Stimulated activated naive CD8-positive, alpha-beta T cell treated with anti-CD3 and anti-CD28 coated beads, Interleukin-15, amount 100 ng/mL, for 72 hours (primary cell): ENCODE results near the gene LIPC.

Source experiments
- ATAC-seq: fragments of 150-1000 bp; cut with Tn5 transposase; 2 replicates; pipeline ENCODE4 v1.10.0; 2021; ENCODE audit warnings: mild to moderate bottlenecking, moderate library complexity
- DNase-seq, 2 donors: peaks; one replicate each; pipeline ENCODE4 v3.0.0; 2021 to 2022
- H3K27ac Mint-ChIP-seq, 2 donors: one replicate each; pipeline ENCODE4 v1.8.0; 2022; ENCODE audit warnings: mild to moderate bottlenecking in 2 of 2, mixed read lengths in 2 of 2, moderate library complexity in 2 of 2
- H3K27me3 Mint-ChIP-seq: one replicate; pipeline ENCODE4 v1.8.0; 2022; ENCODE audit warnings: mixed read lengths
- H3K4me1 Mint-ChIP-seq: one replicate; pipeline ENCODE4 v1.8.0; 2022; ENCODE audit warnings: mild to moderate bottlenecking, mixed read lengths
- H3K4me3 Mint-ChIP-seq, 2 donors: one replicate each; pipeline ENCODE4 v1.8.0; 2022; ENCODE audit warnings: mild to moderate bottlenecking in 2 of 2, mixed read lengths in 2 of 2, moderate library complexity in 1 of 2
- H3K9me3 Mint-ChIP-seq, 2 donors: one replicate each; pipeline ENCODE4 v1.8.0; 2022; ENCODE audit warnings: mixed read lengths in 2 of 2

LIPC gene

GRCh38 chr15:58399739-58400138 lies 32.1 kb upstream of the LIPC start:
- ATAC-seq = no peak
- peaks cover 6% of the 10 kb centered on the region for H3K27me3 Mint-ChIP-seq
- no peak overlapping the region for H3K4me3 Mint-ChIP-seq
- H3K4me1 Mint-ChIP-seq = no peaks in the 10 kb centered on the region
- no peak for DNase-seq
- H3K27ac Mint-ChIP-seq = peak overlapping the region in 1 of 2 donors; percentile 34
- H3K9me3 Mint-ChIP-seq = no peaks in the 10 kb centered on the region

DNA sequence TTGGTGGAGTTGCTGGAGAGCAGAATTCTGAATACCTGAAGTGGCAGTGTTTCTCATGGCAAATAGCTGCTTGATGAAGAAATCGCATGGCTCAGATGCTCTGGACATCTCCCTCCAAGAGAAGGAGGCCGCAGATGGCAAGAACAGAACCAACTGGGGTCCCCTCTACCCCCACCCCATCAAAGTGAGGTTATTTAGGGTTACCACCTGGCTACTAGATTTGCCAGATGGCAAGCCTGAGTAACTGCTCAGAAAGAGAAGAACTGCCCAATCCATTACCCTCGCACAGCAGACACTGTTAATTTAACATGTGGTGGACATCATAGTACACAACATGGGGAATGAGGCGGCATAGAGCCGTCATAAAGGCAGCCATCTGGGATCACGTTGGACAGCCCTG lies 30.5 kb upstream of the LIPC start:
- Mint-ChIP-seq H3K4me1 (no peaks in the 10 kb centered on the region), H3K4me3 (no peak overlapping the region), H3K9me3 (no peaks in the 10 kb centered on the region), H3K27ac (no peak overlapping the region), H3K27me3 (peaks cover 6% of the 10 kb centered on the region)
- ATAC-seq = no peak
- no peak for DNase-seq

DNA sequence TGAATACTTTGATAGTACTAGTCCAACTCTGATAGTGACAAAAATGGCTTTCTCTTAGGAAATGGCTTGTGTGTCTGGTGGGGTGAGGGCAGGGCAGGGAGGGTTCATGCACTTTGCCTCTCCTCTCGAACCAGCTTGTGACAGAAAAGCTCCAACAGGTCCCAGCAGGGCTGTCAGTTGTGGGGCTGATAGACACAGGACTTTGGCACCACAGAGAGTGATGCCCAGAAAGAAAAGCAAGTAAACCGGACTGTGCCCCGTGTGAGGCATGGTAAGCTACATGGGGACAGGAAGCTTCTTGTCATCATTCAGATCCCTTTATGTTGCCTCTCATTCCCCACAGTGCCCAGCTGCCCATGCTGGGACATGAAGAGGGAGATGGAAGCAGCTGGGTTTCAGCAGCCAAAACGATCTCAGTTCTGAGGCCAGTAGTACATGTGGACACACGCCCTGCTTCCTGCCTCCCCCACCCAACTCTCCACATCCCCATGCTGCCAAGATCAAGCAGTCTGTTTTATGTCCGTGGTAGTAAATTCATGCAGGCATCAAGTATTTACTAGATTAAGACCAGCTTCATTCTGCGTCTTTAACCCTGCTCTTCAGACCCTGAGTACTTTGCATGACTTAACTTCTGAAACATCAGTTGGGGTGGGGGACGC lies 29.7 kb upstream of the LIPC start:
- Mint-ChIP-seq H3K9me3 (no peaks in the 10 kb centered on the region), H3K27ac (peak overlapping the region in 1 of 2 donors; percentile 15), H3K4me3 (no peak overlapping the region), H3K4me1 (no peaks in the 10 kb centered on the region), H3K27me3 (peaks cover 5% of the 10 kb centered on the region)
- DNase-seq = no peak
- ATAC-seq = no peak

GRCh38 chr15:58403581-58403980 lies 28.2 kb upstream of the LIPC start:
- no peaks in the 10 kb centered on the region for H3K27me3 Mint-ChIP-seq
- ATAC-seq (no peak), DNase-seq (no peak)
- H3K27ac Mint-ChIP-seq = no peak overlapping the region
- no peaks in the 10 kb centered on the region for H3K9me3 Mint-ChIP-seq
- no peak overlapping the region for H3K4me3 Mint-ChIP-seq
- H3K4me1 Mint-ChIP-seq = peaks cover 5% of the 10 kb centered on the region

DNA sequence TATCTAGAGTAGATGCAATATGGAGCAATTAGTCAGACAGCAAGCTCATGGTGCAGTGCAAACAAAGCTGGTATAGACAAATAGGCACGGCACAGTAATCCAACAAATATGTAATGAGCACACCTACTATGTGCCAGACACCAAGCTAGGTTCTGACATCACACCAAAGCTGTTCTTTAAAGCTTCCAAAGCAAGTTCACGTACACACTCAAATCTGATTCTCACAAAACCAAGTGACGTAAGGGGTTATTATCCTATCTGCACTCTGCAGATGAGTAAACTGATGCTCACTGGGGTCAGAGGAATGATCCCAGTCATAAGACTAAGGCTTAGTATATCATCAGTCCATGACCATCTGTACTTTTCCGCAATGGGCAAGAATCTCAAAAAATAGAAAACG lies 27.8 kb upstream of the LIPC start:
- no peak overlapping the region for H3K4me3 Mint-ChIP-seq

GRCh38 chr15:58404722-58405121 lies 27.1 kb upstream of the LIPC start:
- DNase-seq (no peak), ATAC-seq (no peak)
- Mint-ChIP-seq H3K4me3 (no peak overlapping the region), H3K27me3 (no peaks in the 10 kb centered on the region), H3K27ac (no peak overlapping the region), H3K9me3 (no peaks in the 10 kb centered on the region), H3K4me1 (peaks cover 14% of the 10 kb centered on the region)

More for the DNA sequence above, 27.8 kb upstream of the LIPC start:
- no peaks in the 10 kb centered on the region for H3K27me3 Mint-ChIP-seq
- no peaks in the 10 kb centered on the region for H3K9me3 Mint-ChIP-seq
- H3K4me1 Mint-ChIP-seq = peaks cover 7% of the 10 kb centered on the region
- no peak overlapping the region for H3K27ac Mint-ChIP-seq
- ATAC-seq (no peak), DNase-seq (no peak)

GRCh38 chr15:58405865-58406264 lies 25.9 kb upstream of the LIPC start:
- DNase-seq = no peak
- no peak for ATAC-seq
- peaks cover 24% of the 10 kb centered on the region for H3K4me1 Mint-ChIP-seq
- H3K9me3 Mint-ChIP-seq = no peaks in the 10 kb centered on the region
- H3K27me3 Mint-ChIP-seq = no peaks in the 10 kb centered on the region
- H3K27ac Mint-ChIP-seq = no peak overlapping the region
- no peak overlapping the region for H3K4me3 Mint-ChIP-seq

- no peak overlapping the region for H3K27ac Mint-ChIP-seq
- ATAC-seq (no peak), DNase-seq (no peak)
- H3K9me3 Mint-ChIP-seq = no peaks in the 10 kb centered on the region
- peaks cover 34% of the 10 kb centered on the region for H3K4me1 Mint-ChIP-seq
- H3K4me3 Mint-ChIP-seq = no peak overlapping the region
- H3K27me3 Mint-ChIP-seq = no peaks in the 10 kb centered on the region
These were observed 25.0 kb upstream of the LIPC start for GRCh38 chr15:58406811-58407210.

- Mint-ChIP-seq H3K27me3 (no peaks in the 10 kb centered on the region), H3K4me1 (peaks cover 35% of the 10 kb centered on the region), H3K9me3 (no peaks in the 10 kb centered on the region), H3K4me3 (no peak overlapping the region), H3K27ac (no peak overlapping the region)
- no peak for ATAC-seq
- no peak for DNase-seq
These were observed 24.5 kb upstream of the LIPC start for GRCh38 chr15:58407236-58407775.

DNA sequence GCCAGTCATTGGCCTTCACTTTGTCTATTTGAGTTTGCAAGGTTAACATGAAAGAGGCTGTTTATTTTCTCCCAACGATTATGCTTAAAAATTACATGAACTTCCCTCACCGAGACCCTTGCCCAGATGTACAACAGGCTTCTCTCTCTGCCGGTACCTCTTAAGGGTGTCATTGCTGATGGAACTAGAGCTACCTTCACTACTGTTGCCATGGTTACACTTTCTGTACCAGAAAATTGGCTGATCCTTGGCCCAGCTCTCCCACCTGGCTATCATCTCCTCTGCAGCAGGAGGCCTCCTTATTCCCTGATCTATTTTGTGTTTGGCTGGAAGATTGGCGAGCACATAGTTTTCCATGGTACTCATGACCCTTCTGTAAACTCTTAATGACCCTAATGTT lies 24.0 kb upstream of the LIPC start:
- Mint-ChIP-seq H3K9me3 (no peaks in the 10 kb centered on the region), H3K4me3 (no peak overlapping the region), H3K27ac (no peak overlapping the region), H3K4me1 (peaks cover 35% of the 10 kb centered on the region), H3K27me3 (no peaks in the 10 kb centered on the region)
- DNase-seq (no peak), ATAC-seq (no peak)

DNA sequence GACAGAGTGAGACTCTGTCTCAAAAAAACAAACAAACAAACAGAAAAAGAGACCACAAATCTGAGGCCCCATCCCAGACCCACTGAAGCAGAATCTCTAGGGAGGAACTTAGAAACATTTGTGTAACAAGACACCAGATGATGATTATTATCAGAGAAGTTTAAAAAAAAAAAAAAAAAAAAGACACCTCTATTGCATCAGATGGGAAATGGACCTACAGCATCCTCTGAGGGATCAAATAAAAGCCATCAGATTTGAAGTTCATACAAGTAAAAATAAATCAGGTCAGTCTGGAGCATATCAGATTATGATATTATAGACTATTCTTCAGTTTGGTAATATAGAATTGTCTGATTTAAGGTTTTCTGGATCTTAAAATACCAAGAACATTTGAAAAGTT lies 21.9 kb upstream of the LIPC start:
- Mint-ChIP-seq H3K27me3 (no peaks in the 10 kb centered on the region), H3K4me1 (peaks cover 35% of the 10 kb centered on the region), H3K9me3 (no peaks in the 10 kb centered on the region), H3K4me3 (peak overlapping the region; percentile 90 to 96), H3K27ac (peak overlapping the region; percentile 97)
- ATAC-seq = no peak
- no peak for DNase-seq

- Mint-ChIP-seq H3K27me3 (no peaks in the 10 kb centered on the region), H3K27ac (peak overlapping the region; percentile 97), H3K4me1 (peaks cover 38% of the 10 kb centered on the region), H3K9me3 (no peaks in the 10 kb centered on the region), H3K4me3 (peak overlapping the region; percentile 90 to 96)
- DNase-seq = peak; percentile 14 to 46
- peak; percentile 92 for ATAC-seq
These were observed 21.4 kb upstream of the LIPC start for GRCh38 chr15:58410353-58410752.

GRCh38 chr15:58413253-58413652 lies 18.5 kb upstream of the LIPC start:
- DNase-seq (no peak), ATAC-seq (peak; percentile 48)
- Mint-ChIP-seq H3K4me3 (peak overlapping the region in 1 of 2 donors; percentile 14), H3K4me1 (peaks cover 39% of the 10 kb centered on the region), H3K27me3 (no peaks in the 10 kb centered on the region), H3K27ac (no peak overlapping the region), H3K9me3 (peaks cover 0 to 9% of the 10 kb centered on the region in 2 donors)

DNA sequence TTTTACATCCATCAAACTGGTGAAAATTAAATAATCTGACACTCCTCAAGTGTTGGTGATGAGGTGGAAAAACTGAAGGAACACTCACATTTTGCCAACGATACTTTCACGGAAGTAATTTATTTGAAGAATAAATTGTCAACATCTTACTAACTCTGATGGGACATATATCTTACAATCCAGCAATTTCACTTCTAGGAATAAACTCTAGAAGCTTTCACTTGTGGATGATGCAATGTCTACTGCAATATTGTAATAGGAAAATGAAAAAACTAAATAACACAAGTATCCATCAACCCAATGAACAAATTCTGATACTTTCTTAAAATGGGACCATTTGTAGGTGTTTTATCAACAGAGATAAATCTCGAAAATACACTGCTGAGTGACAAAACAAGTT lies 16.2 kb upstream of the LIPC start:
- peaks cover 41% of the 10 kb centered on the region for H3K4me1 Mint-ChIP-seq
- H3K9me3 Mint-ChIP-seq = peaks cover 0 to 9% of the 10 kb centered on the region in 2 donors
- no peaks in the 10 kb centered on the region for H3K27me3 Mint-ChIP-seq
- peak overlapping the region in 1 of 2 donors; percentile 3 for H3K4me3 Mint-ChIP-seq
- ATAC-seq (no peak), DNase-seq (no peak)
- H3K27ac Mint-ChIP-seq = peak overlapping the region; percentile 92 to 95

DNA sequence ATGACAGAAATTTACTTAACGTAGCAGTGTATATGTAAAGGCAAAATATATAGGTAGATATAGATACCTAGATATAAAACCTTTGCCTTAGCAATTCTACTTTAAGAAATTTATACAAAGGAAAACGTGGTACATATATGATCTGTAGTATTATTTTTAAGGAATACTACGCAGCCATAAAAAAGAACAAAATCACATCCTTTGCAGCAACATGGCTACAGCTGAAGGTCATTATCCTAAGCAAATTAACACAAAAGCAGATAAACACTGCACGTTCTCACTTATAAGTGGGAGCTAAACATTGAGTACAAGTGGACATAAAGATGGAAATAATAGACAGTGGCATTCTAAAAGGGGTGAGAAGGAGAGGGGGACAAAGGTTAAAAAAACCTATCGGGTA lies 14.8 kb upstream of the LIPC start:
- DNase-seq (no peak), ATAC-seq (no peak)
- peaks cover 41% of the 10 kb centered on the region for H3K4me1 Mint-ChIP-seq
- H3K27me3 Mint-ChIP-seq = no peaks in the 10 kb centered on the region
- H3K4me3 Mint-ChIP-seq = no peak overlapping the region
- H3K9me3 Mint-ChIP-seq = peaks cover 0 to 9% of the 10 kb centered on the region in 2 donors
- no peak overlapping the region for H3K27ac Mint-ChIP-seq

GRCh38 chr15:58418135-58418534 lies 13.7 kb upstream of the LIPC start:
- no peaks in the 10 kb centered on the region for H3K27me3 Mint-ChIP-seq
- H3K4me3 Mint-ChIP-seq = no peak overlapping the region
- no peak overlapping the region for H3K27ac Mint-ChIP-seq
- ATAC-seq (no peak), DNase-seq (no peak)
- peaks cover 41% of the 10 kb centered on the region for H3K4me1 Mint-ChIP-seq
- H3K9me3 Mint-ChIP-seq = peaks cover 0 to 9% of the 10 kb centered on the region in 2 donors
